AG04450 (cell line): ENCODE data around the gene BOD1L2. TPM values are rescaled to one million over a fixed set of nuclear protein-coding genes. Genes with fewer than 3 reads are reported as not detected.

Source experiments
- CTCF ChIA-PET: fragments of 300-600, 350-600 bp; formaldehyde crosslinking; extraction: SDS; loops from one replicate; lab custom pipeline; 2022; ENCODE audit warnings: antibody characterized with exemption, inconsistent platforms; lab: Charles Lee
- POLR2A ChIA-PET: fragments of 350-600 bp; formaldehyde crosslinking; extraction: SDS; loops from one replicate; lab custom pipeline; 2021; ENCODE audit warnings: antibody characterized with exemption, inconsistent platforms; lab: Yijun Ruan, JAX
- DNase-seq: peaks from one replicate; pipeline ENCODE4 v3.0.0-alpha.2; 2011; ENCODE audit warnings: low read depth, low spot score
- H3K27ac ChIP-seq: one replicate; pipeline ENCODE4 v1.5.1; 2012; ENCODE audit warnings: low read depth, low read length, control low read depth
- H3K27me3 ChIP-seq: one replicate; pipeline ENCODE4 v1.6.0; 2012; ENCODE audit warnings: low read length; ENCODE audit not compliant: control insufficient read depth, insufficient read depth
- H3K4me3 ChIP-seq: 2 replicates; pipeline ENCODE4 v1.5.1; 2011; ENCODE audit warnings: mild to moderate bottlenecking, low read depth, low read length, control low read depth
- H3K9me3 ChIP-seq: 2 replicates; pipeline ENCODE4 v1.5.1; 2012; ENCODE audit warnings: low read length; ENCODE audit not compliant: control insufficient read depth, insufficient read depth
- polyA plus RNA-seq: library from polyadenylated mRNA; depleted of rRNA; stranded (reverse); fragments of >200 nt; gene quantifications from 2 replicates; pipeline ENCODE4 v1.2.3, GENCODE V29; 2011
- TF ChIP-seq, protein P1 (sequence below): IDR thresholded peaks from 2 replicates; pipeline ENCODE4 v1.5.1; 2011; ENCODE audit warnings: low read depth, low read length, control low read depth, inconsistent platforms

The BOD1L2 gene
- polyA plus RNA-seq, 1 experiment = not detected

DNA sequence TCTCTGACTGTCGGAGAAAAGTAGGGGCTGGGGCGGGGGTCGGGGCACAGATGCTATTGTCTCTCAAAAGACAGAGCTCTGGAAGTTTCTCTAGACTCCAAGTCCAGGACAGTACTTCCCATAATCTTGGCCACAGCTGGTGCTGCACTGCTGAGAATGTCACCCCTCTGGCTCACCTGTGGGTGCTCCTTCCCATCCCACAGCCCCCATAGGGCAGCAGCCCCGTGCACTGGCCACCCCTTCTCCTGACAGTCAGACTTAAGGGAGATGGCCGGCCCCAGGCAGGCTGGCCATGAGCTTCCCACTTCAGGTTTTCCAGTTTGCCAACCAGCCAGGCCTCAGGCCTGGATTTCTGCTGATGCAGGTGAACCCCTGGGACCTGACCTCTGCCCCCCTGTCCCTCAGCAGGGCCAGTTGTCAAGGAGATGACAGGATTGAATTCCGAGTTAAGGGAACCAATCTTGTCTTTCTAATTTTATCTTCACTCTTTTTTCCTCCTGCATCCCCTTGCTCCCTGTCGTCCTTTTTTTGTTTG, 30.2 kb upstream of the BOD1L2 start:
- H3K27ac ChIP-seq = no peak overlapping the region

DNA sequence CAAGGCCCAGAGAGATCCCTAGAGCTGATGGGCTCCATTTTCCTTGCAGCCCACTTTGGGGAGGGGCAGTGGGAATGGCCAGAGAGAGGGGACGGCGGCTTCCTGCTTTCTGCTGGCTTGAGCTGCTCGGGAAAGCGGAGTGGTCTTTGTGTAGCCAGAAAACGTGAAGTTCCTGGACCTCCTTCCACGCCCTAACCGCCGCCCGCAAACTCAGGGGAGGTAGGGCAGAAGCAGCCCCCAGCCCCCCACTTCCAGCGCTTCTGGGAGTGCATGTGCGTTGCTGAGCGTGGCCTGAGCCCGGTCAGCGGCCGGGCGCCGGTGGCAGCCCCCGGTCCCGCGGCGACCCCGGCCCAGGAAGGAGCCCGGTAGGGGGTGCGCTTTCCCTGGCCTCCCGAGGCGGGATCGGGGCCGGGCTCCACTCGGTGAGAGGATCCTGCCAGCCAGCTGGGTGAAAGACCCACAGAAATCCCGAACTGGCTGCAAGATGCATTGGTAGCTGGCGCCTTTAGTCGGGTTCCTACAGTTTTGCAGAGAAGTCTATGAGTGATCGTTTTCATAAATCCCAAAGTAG, 25.3 kb upstream of the BOD1L2 start:
- TF ChIP-seq, protein P1, sequence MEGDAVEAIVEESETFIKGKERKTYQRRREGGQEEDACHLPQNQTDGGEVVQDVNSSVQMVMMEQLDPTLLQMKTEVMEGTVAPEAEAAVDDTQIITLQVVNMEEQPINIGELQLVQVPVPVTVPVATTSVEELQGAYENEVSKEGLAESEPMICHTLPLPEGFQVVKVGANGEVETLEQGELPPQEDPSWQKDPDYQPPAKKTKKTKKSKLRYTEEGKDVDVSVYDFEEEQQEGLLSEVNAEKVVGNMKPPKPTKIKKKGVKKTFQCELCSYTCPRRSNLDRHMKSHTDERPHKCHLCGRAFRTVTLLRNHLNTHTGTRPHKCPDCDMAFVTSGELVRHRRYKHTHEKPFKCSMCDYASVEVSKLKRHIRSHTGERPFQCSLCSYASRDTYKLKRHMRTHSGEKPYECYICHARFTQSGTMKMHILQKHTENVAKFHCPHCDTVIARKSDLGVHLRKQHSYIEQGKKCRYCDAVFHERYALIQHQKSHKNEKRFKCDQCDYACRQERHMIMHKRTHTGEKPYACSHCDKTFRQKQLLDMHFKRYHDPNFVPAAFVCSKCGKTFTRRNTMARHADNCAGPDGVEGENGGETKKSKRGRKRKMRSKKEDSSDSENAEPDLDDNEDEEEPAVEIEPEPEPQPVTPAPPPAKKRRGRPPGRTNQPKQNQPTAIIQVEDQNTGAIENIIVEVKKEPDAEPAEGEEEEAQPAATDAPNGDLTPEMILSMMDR = no peak
- DNase-seq = no peak
- ChIA-PET POLR2A (no interaction called here), CTCF (no interaction called here)
- Histone ChIP-seq H3K4me3 (no peak overlapping the region), H3K27ac (no peak overlapping the region), H3K9me3 (no peaks in the 10 kb centered on the region), H3K27me3 (peaks cover 25% of the 10 kb centered on the region)

More for the DNA sequence above, 30.2 kb upstream of the BOD1L2 start:
- TF ChIP-seq, protein P1 = no peak
- DNase-seq = no peak
- no peak overlapping the region for H3K4me3 ChIP-seq
- POLR2A ChIA-PET = no interaction called here
- peaks cover 9% of the 10 kb centered on the region for H3K27me3 ChIP-seq
- H3K9me3 ChIP-seq = no peaks in the 10 kb centered on the region
- CTCF ChIA-PET = interaction anchor here (1.0 to 1.5 kb wide), 2 partner anchors 12 to 56 kb away, joined by 3 read pairs; no protein-coding TSS in a partner anchor

- TF ChIP-seq, protein P1 = no peak
- H3K4me3 ChIP-seq = no peak overlapping the region
- no peak for DNase-seq
- POLR2A ChIA-PET = no interaction called here
- CTCF ChIA-PET = no interaction called here
- no peak overlapping the region for H3K27ac ChIP-seq
- H3K27me3 ChIP-seq = peaks cover 25% of the 10 kb centered on the region
- no peaks in the 10 kb centered on the region for H3K9me3 ChIP-seq
Observed at GRCh38 chr18:57122936-57123510, 23.9 kb upstream of the BOD1L2 start.

- H3K27ac ChIP-seq = no peak overlapping the region
- H3K9me3 ChIP-seq = no peaks in the 10 kb centered on the region
- no peak for DNase-seq
- POLR2A ChIA-PET = no interaction called here
- TF ChIP-seq, protein P1 = no peak
- H3K4me3 ChIP-seq = no peak overlapping the region
- CTCF ChIA-PET = no interaction called here
- H3K27me3 ChIP-seq = peaks cover 25% of the 10 kb centered on the region
Observed at GRCh38 chr18:57125627-57126026, 21.3 kb upstream of the BOD1L2 start.
